C4-2B (cell line): ENCODE results near the gene FGD5.

ENCODE experiments used
- CTCF ChIP-seq: fragments of 450-650 bp; conservative IDR thresholded peaks from 2 replicates; pipeline ENCODE4 v1.5.1; 2017; ENCODE audit warnings: mild to moderate bottlenecking
- ZFX ChIP-seq: fragments of 450-650 bp; IDR thresholded peaks from 2 replicates; pipeline ENCODE4 v1.6.1; 2017

GRCh38 chr3:14938954-14939353 lies 120.2 kb downstream of the FGD5 start:
- TF ChIP-seq CTCF = no peak
- TF ChIP-seq ZFX = no peak
